Activated naive CD8-positive, alpha-beta T cell treated with anti-CD3 and anti-CD28 coated beads for 36 hours (primary cell): ENCODE data around the gene PPA2. TPM values are rescaled to one million over a fixed set of nuclear protein-coding genes. Genes with fewer than 3 reads are reported as not detected.

ENCODE experiments used
- DNase-seq: peaks from one replicate; pipeline ENCODE4 v3.0.0; 2021
- H3K27ac Mint-ChIP-seq: one replicate; pipeline ENCODE4 v1.8.0; 2022; ENCODE audit warnings: mild to moderate bottlenecking, moderate library complexity, mixed read lengths
- H3K27me3 Mint-ChIP-seq: one replicate; pipeline ENCODE4 v1.8.0; 2022; ENCODE audit warnings: mild to moderate bottlenecking, mixed read lengths
- H3K36me3 Mint-ChIP-seq: one replicate; pipeline ENCODE4 v1.8.0; 2021; ENCODE audit warnings: mild to moderate bottlenecking, mixed read lengths
- H3K4me1 Mint-ChIP-seq: one replicate; pipeline ENCODE4 v1.8.0; 2021; ENCODE audit warnings: mixed read lengths
- H3K4me3 Mint-ChIP-seq: one replicate; pipeline ENCODE4 v1.8.0; 2022; ENCODE audit warnings: mild to moderate bottlenecking, moderate library complexity, mixed read lengths
- H3K9me3 Mint-ChIP-seq: one replicate; pipeline ENCODE4 v1.8.0; 2022; ENCODE audit warnings: mixed read lengths
- total RNA-seq, 2 experiments: library from RNA; stranded (reverse); gene quantifications; one replicate each; pipeline ENCODE4 v1.2.3, GENCODE V29; 2021

The PPA2 gene
- total RNA-seq, 2 experiments from 2014 or later, result 101 to 104 TPM

- H3K9me3 Mint-ChIP-seq, result no peaks in the 10 kb centered on the region
- H3K27me3 Mint-ChIP-seq, result no peaks in the 10 kb centered on the region
- H3K4me1 Mint-ChIP-seq, result no peaks in the 10 kb centered on the region
- no peak overlapping the region for H3K27ac Mint-ChIP-seq
- no peak overlapping the region for H3K4me3 Mint-ChIP-seq
- no peak for DNase-seq
- peaks cover 40% of the 10 kb centered on the region for H3K36me3 Mint-ChIP-seq
Measured at GRCh38 chr4:105386012-105386411, 87.8 kb downstream of the PPA2 start.

GRCh38 chr4:105374071-105374470, 99.8 kb downstream of the PPA2 start:
- no peak for DNase-seq
- Mint-ChIP-seq H3K9me3 (no peaks in the 10 kb centered on the region), H3K27me3 (no peaks in the 10 kb centered on the region), H3K4me1 (no peaks in the 10 kb centered on the region), H3K27ac (no peak overlapping the region), H3K4me3 (no peak overlapping the region), H3K36me3 (peaks cover 21% of the 10 kb centered on the region)

- no peak for DNase-seq
- Mint-ChIP-seq H3K4me3 (no peak overlapping the region), H3K4me1 (no peaks in the 10 kb centered on the region), H3K27me3 (no peaks in the 10 kb centered on the region), H3K27ac (no peak overlapping the region), H3K36me3 (peaks cover 27% of the 10 kb centered on the region), H3K9me3 (peaks cover 1% of the 10 kb centered on the region)
Measured at GRCh38 chr4:105373324-105373723, 100.5 kb downstream of the PPA2 start.

GRCh38 chr4:105369988-105370387, 103.9 kb downstream of the PPA2 start:
- no peak overlapping the region for H3K4me3 Mint-ChIP-seq
- DNase-seq, result no peak
- peaks cover 51% of the 10 kb centered on the region for H3K36me3 Mint-ChIP-seq
- H3K27me3 Mint-ChIP-seq, result no peaks in the 10 kb centered on the region
- no peak overlapping the region for H3K27ac Mint-ChIP-seq
- peaks cover 27% of the 10 kb centered on the region for H3K9me3 Mint-ChIP-seq
- no peaks in the 10 kb centered on the region for H3K4me1 Mint-ChIP-seq

- no peak overlapping the region for H3K4me3 Mint-ChIP-seq
- no peaks in the 10 kb centered on the region for H3K27me3 Mint-ChIP-seq
- no peak for DNase-seq
- H3K27ac Mint-ChIP-seq, result no peak overlapping the region
- peaks cover 25% of the 10 kb centered on the region for H3K36me3 Mint-ChIP-seq
- H3K9me3 Mint-ChIP-seq, result peaks cover 10% of the 10 kb centered on the region
- no peaks in the 10 kb centered on the region for H3K4me1 Mint-ChIP-seq
Measured at GRCh38 chr4:105361053-105361452, 112.8 kb downstream of the PPA2 start.

GRCh38 chr4:105357258-105357980, 116.4 kb downstream of the PPA2 start:
- no peak overlapping the region for H3K27ac Mint-ChIP-seq
- H3K36me3 Mint-ChIP-seq, result peaks cover 12% of the 10 kb centered on the region
- peaks cover 14% of the 10 kb centered on the region for H3K4me1 Mint-ChIP-seq
- no peaks in the 10 kb centered on the region for H3K27me3 Mint-ChIP-seq
- no peaks in the 10 kb centered on the region for H3K9me3 Mint-ChIP-seq
- H3K4me3 Mint-ChIP-seq, result no peak overlapping the region
- DNase-seq, result no peak

- H3K27me3 Mint-ChIP-seq, result no peaks in the 10 kb centered on the region
- no peaks in the 10 kb centered on the region for H3K9me3 Mint-ChIP-seq
- DNase-seq, result no peak
- H3K36me3 Mint-ChIP-seq, result peaks cover 13% of the 10 kb centered on the region
- no peak overlapping the region for H3K27ac Mint-ChIP-seq
- H3K4me1 Mint-ChIP-seq, result peaks cover 15% of the 10 kb centered on the region
- H3K4me3 Mint-ChIP-seq, result no peak overlapping the region
Measured at GRCh38 chr4:105356194-105356593, 117.7 kb downstream of the PPA2 start.

- Mint-ChIP-seq H3K27ac (no peak overlapping the region), H3K27me3 (no peaks in the 10 kb centered on the region), H3K36me3 (peaks cover 4% of the 10 kb centered on the region), H3K4me3 (no peak overlapping the region), H3K4me1 (peaks cover 15% of the 10 kb centered on the region), H3K9me3 (no peaks in the 10 kb centered on the region)
- DNase-seq, result no peak
Measured at GRCh38 chr4:105352826-105353225, 121.0 kb downstream of the PPA2 start.

GRCh38 chr4:105351861-105352260, 122.0 kb downstream of the PPA2 start:
- H3K9me3 Mint-ChIP-seq, result no peaks in the 10 kb centered on the region
- H3K27me3 Mint-ChIP-seq, result no peaks in the 10 kb centered on the region
- peaks cover 4% of the 10 kb centered on the region for H3K36me3 Mint-ChIP-seq
- DNase-seq, result no peak
- peaks cover 15% of the 10 kb centered on the region for H3K4me1 Mint-ChIP-seq
- H3K27ac Mint-ChIP-seq, result no peak overlapping the region
- no peak overlapping the region for H3K4me3 Mint-ChIP-seq

GRCh38 chr4:105350859-105351490, 122.9 kb downstream of the PPA2 start:
- Mint-ChIP-seq H3K27me3 (no peaks in the 10 kb centered on the region), H3K4me3 (no peak overlapping the region), H3K9me3 (no peaks in the 10 kb centered on the region), H3K4me1 (peaks cover 15% of the 10 kb centered on the region), H3K36me3 (peaks cover 4% of the 10 kb centered on the region), H3K27ac (no peak overlapping the region)
- DNase-seq, result no peak

GRCh38 chr4:105348719-105349118, 125.1 kb downstream of the PPA2 start:
- no peaks in the 10 kb centered on the region for H3K27me3 Mint-ChIP-seq
- H3K9me3 Mint-ChIP-seq, result no peaks in the 10 kb centered on the region
- H3K4me3 Mint-ChIP-seq, result no peak overlapping the region
- H3K36me3 Mint-ChIP-seq, result peaks cover 1% of the 10 kb centered on the region
- no peak overlapping the region for H3K27ac Mint-ChIP-seq
- peaks cover 13% of the 10 kb centered on the region for H3K4me1 Mint-ChIP-seq
- no peak for DNase-seq

GRCh38 chr4:105346869-105347268, 127.0 kb downstream of the PPA2 start:
- no peak overlapping the region for H3K4me3 Mint-ChIP-seq
- no peaks in the 10 kb centered on the region for H3K27me3 Mint-ChIP-seq
- no peaks in the 10 kb centered on the region for H3K36me3 Mint-ChIP-seq
- no peaks in the 10 kb centered on the region for H3K4me1 Mint-ChIP-seq
- H3K9me3 Mint-ChIP-seq, result no peaks in the 10 kb centered on the region
- DNase-seq, result no peak
- H3K27ac Mint-ChIP-seq, result no peak overlapping the region

GRCh38 chr4:105345838-105346237, 128.0 kb downstream of the PPA2 start:
- no peaks in the 10 kb centered on the region for H3K9me3 Mint-ChIP-seq
- H3K4me3 Mint-ChIP-seq, result no peak overlapping the region
- no peaks in the 10 kb centered on the region for H3K36me3 Mint-ChIP-seq
- no peak for DNase-seq
- no peak overlapping the region for H3K27ac Mint-ChIP-seq
- no peaks in the 10 kb centered on the region for H3K4me1 Mint-ChIP-seq
- no peaks in the 10 kb centered on the region for H3K27me3 Mint-ChIP-seq

GRCh38 chr4:105345358-105345757, 128.5 kb downstream of the PPA2 start:
- Mint-ChIP-seq H3K27me3 (no peaks in the 10 kb centered on the region), H3K36me3 (no peaks in the 10 kb centered on the region), H3K9me3 (no peaks in the 10 kb centered on the region), H3K4me1 (no peaks in the 10 kb centered on the region), H3K27ac (no peak overlapping the region), H3K4me3 (no peak overlapping the region)
- DNase-seq, result no peak

- Mint-ChIP-seq H3K27ac (no peak overlapping the region), H3K27me3 (no peaks in the 10 kb centered on the region), H3K9me3 (no peaks in the 10 kb centered on the region), H3K4me3 (no peak overlapping the region), H3K36me3 (no peaks in the 10 kb centered on the region), H3K4me1 (no peaks in the 10 kb centered on the region)
- DNase-seq, result no peak
Measured at GRCh38 chr4:105344141-105344540, 129.7 kb downstream of the PPA2 start.
